GM21576 (cell line): ENCODE results near the gene CEP295NL.
"Not testable (repeated sequence)": the region's sequence is repeated elsewhere in the genome, so short reads cannot be mapped to it uniquely, and the experiment has no call there.

Experiments used
- ATAC-seq: cut with Tn5 transposase; IDR thresholded peaks from one replicate; pipeline ENCODE4 v1.9.1; 2021; ENCODE audit warnings: mild to moderate bottlenecking, moderate library complexity; ENCODE audit not compliant: unreplicated experiment

The CEP295NL gene

DNA sequence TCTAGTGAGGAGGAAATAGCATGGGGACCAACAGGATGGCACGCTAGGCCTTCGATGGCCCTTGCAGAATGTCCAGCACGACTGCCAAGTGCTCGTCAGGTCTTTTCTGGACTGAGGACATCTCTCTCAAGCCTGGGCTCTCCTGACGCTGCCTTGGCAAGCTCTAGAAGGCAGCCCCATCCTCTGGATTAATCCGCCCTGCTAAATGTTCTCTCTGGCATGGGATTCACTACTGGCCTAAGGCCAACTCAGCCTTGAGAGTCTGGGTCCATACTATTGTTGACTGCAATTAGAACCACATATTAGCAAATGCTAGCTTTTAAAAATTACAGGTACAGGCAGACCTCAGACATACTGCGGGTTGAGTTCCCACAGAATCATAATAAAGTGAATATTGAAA lies 2.5 kb upstream of the CEP295NL start:
- no peak for ATAC-seq

DNA sequence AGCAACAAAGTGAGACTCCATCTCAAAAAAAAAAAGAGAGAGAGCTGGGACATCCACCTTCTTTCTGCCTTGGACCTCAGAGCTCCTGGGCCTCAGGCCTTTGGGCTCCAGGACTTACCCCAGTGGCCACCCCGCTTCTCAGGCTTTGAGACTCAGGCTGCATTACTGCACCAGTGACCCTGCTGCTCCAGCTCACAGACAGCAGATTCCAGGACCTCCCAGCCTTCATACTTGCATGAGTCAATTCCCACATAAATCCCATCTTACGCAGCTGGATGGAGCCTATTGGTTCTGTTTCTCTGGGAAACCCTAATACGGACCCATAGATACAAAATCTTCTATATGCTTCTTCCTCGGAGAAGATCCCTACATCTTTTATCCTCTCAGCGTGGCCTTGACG lies 2.1 kb upstream of the CEP295NL start:
- no peak for ATAC-seq

DNA sequence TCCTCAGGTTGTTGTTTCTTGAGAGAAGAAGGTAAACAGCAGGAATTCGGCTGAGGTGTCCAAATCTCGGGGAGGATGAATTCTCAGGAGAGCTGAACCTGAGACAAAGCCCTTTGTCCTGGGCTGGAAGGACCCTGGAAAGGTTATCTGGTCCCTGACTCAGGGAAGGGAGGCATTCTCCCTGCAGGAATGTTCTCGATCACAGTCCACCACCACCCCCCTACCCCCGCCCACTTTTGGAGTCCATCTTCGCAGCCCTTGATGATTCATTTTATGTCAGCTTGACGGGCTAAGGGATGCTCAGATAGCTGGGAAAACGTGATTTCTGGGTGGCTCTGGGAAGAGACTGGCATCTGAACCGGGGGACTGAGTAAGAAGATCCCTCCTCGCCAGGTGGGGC lies 1.4 kb upstream of the CEP295NL start:
- no peak for ATAC-seq

DNA sequence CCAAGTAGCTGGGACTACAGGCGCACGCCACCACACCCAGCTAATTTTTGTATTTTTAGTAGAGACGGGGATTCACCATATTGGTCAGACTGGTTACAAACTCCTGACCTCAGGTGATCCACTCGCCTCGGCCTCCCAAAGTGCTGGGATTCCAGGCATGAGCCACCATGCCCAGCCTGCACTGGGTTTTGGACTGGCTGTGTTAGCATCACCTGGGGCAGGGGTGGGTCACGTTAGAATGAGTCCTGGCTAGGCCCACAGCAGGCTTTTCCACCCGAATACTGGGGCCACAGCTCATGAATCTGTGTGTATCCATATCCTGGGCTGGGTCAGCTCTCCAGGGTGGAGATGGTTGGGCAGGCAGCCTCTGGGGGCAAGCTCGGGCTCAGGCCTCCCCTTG lies 770 bp downstream of the CEP295NL start:
- ATAC-seq: not testable (repeated sequence)

DNA sequence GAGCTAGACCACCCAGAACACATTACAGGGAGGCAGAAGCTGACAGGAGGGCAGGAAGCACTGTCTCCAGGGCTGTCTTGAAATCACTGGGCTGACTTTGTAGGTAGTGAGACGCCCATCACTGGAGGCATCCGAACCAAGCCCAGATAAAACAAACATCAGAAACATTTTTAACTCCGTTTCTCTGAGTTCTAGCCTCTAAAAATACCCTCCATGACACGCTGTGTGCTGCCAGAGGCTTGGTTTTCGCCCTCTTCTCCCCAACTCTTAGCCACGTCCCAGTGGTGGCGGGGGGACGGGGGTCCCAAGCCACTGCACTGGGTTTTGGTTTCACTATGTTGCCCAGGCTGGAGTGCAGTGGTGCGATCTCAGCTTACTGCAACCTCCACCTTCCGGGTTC lies 1.2 kb downstream of the CEP295NL start:
- ATAC-seq: no peak

DNA sequence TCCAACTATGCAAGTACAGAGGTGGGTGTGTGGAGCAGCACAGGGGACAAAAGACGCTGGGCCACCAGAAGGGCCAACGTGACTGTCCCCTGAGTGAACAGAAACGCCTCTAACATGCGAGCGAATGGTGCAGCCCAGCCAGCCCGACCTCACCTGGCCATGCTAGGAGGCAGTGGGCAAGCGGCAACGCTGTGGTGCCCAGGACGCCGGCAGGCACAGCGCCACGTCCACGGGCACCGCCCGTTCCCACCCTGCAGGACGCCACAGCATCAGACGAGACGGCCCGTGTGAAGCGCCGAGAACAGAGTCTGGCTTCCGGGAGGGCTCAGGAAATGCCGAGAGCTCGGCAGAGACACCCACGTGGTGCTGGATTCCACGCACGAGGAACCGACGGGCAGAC lies 2.2 kb downstream of the CEP295NL start:
- ATAC-seq: no peak

DNA sequence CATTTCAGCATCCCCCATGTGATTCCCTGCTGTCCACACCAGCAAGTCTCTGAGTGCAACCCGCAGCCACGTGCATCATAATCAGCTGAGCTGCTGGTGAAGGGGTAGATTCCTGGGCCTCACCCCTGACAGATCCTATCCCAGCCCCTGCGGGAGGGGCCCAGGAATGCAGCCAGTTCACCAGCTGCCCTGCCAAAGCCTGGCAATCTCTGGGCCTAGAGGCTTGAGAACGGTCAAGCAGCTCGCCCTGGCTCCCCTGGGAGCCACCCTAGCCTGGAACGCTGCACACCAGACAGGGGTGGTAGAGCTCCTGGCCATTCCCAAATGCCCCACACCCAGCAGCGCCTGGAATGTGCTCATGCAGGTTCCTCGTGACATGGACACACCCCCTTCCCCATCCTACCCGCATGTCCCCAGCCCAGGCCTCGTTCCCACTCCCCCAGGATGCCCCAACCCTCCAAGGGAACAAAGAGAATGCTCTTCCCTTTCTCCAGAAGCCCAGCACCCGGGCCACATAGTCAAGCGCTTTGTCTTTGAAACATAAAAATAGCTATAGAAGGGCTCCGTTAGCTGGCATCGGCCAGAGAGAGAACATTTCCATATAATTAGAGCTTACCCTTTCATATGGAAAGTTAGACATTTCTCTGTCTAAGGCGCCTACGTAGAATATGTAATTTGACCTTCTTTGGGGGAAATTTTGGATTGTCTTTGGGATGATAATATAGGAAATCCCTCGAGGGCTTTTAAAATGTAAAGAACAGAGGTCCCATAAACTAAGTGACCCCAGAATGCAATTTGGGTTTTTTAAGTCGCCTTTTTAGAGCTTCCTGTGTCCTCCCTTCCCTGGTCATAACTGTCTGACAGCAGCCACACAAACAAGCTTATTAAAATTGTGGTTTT lies 3.4 kb downstream of the CEP295NL start:
- no peak for ATAC-seq

DNA sequence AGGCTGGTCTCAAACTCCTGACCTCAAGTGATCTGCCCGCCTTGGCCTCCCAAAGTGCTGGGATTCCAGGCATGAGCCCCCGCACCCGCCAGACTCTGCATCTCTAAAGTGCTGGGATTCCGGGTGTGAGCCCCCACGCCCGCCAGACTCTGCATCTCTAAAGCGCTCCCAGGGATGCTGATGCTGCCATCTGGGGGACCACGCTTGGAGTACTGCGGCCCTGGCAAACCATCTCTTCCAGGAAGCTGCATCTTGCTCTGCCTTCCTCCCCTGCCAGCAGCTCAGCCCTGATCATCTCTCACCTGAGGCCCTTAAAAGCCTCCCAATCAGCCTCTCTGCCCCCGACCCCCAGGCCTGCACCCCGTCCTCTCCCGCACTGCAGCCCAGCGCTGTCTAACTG lies 4.1 kb downstream of the CEP295NL start:
- ATAC-seq: no peak

DNA sequence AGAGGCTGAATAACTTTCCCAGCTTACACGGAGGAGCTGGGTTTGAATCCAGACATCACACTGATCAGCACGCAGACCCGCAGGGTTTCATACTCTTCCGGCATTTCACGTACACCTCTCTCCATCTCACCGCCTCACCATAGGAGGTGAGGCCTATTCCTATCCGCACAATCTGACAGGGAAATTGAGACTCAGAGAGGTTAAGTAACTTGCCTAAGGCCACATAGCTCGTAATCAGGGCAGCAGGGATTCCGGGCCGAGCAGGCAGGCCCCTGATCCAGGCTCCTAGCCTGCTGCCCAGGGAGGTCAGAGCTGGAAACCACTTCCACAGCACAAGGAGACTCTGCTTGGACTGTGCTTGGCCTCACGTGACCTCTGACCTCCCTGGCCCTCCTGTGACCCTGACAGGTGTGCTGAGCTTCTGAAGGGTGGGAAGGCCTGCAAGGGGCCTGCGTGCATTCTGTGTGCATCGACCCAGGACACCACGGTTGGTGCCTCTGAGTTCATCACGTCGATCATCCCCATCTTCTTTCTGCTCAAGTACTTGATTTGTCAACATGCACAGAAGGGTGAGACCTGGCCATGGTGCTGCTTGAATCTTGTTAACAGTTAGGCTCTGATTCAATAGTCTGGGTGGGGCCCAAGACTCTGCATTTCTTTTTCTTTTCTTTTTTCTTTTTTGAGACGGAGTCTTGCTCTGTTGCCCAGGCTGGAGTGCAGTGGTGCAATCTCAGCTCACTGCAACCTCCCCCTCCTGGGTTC lies 4.7 kb downstream of the CEP295NL start:
- ATAC-seq: no peak

DNA sequence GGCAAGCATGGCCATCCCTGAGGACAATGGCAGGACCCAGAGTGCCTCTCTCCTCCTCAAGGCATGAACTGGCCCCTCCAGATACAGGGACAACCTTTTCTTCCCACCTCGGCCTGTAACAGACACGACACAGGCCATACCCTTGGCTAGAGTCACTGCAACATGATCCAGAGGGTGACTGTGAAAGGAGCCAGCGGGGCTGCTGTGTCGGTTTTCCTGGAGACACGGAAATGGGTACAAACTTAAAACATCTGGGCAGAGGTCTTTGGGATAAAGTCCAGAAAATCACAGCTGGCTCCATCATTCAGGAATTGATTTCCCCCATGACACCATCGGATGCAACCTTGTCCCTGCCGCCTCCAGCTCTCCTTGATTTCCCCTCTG lies 5.3 kb downstream of the CEP295NL start:
- ATAC-seq: no peak

DNA sequence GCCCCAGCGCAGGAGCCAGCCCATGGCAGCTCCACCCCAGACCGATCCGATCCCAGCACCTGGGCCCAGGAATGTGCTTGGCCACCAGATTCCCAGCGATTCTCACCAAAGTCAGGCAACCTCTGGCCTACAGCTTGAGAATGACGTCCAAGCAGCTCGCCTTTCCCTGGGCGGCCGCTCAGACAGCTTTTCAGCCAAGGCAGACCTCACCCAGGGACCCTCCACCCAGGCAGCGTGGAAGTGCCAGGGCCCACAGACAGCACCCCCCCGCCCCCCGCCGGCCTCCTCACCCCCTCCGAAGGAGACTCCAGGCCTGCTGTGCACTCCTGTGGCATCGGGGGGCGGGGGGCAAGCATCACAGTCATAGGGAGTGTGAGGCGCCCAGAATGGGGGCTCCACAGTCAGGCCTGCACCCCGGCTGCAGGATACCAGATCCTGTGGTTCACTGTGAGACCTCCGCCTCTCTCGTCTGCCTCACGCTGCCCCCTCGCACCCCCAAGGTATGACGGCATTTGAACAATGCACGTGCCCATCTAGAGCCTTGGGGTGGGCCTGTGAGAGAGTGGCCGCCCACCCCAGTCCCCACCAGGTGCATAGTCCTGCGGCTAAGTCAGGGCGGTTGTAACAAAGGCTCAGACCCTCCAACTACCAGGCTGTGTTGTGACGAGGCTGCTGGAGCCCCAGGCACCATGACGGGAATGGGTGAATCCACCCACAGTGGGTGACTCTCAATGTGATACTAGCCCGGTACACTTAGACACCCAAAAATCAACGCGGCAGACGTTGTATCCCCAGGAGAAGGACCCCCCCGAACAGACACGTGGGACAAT lies 6.0 kb downstream of the CEP295NL start:
- no peak for ATAC-seq

DNA sequence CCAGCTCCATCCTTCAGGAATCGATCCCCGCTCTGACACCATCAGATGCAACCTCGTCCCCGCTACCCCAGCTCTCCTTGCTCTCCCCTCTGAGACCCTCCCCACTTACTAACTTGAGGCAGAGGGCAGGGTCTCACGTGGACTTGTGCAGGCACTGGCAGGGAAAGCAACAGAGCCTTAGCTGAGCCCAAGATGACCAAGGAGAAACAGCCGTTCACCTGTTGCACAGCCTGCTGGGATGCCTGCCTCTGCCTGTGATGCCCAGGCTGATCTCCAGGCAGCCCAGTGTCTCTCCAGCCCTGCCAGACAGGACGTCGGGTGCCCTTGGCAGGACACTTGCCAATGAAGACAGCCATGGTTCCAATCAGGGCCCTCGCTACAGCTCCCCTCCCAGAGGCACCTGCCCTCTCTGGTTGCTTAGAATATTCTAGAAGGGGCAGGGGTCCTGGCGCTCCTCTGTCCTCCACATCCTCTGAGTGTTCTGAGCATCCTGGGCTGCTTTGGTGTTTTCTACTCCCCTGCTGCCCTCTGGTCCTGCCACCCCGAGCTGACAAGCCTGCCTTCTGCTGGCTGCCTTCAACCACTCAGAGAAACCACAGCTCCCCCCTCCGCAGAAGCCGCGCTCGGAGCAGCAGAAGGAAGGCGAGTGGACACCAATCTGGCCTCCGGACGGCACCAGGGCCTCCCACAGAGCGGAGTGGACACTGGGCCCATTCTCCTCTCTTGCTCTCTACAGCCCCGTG lies 6.7 kb downstream of the CEP295NL start:
- ATAC-seq: no peak

DNA sequence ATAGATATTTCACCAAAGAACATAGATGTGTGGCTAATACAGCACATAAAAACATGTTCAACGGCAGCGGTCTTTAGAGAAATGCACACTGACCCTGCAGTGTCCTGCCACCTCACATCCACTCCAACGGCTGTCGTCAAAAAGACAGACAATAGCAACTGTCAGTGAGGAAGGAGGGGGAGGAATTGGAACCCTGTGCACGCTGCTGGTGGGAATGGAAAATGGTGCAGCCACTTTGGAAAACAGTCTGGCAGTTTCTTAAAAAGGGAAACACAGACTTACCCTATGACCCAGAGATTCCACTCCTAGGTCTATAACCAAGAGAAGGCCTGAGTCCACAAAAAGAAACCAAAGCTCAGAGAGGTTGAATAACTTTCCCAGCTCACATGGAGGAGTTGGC lies 7.7 kb downstream of the CEP295NL start:
- no peak for ATAC-seq

DNA sequence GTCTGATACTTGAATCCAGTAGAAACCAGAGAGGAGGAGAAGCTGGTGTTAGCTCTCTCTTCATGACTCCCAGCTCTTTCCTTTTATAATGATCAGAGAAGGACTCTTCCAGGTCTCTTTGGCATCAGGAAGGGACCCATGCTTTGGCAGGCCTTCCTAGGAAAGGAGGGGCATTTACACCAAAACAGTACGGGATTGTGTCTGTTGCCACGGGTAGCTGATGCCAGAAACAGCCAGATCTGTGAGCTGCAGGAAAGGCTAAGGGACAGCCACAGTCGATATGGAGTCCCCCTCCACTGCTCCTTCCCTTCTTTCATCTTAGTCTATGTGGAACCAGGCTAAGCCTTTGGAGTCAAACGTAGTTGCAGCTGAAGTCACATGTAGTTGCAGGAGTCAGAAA lies 9.3 kb downstream of the CEP295NL start:
- no peak for ATAC-seq

DNA sequence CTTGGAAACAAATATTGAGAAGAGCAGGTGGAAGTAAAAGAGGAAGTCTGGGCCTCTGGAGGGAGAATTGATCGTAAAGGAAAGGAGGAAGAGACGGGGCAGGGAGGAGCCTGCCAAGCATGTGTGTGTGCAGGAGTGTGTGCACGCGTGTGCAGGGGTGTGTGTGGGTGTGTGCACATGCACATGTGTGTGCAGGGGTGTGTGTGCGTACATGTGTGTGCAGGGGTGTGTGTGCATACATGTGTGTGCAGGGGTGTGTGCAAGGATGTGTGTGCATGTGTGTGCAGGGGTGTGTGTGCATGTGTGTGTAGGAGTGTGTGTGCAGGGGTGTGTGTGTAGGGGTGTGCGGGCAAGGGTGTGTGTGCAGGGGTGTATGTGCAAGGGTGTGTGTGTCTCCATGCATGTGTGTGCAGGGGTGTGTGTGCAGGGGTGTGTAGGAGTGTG lies 10.0 kb downstream of the CEP295NL start:
- no peak for ATAC-seq

DNA sequence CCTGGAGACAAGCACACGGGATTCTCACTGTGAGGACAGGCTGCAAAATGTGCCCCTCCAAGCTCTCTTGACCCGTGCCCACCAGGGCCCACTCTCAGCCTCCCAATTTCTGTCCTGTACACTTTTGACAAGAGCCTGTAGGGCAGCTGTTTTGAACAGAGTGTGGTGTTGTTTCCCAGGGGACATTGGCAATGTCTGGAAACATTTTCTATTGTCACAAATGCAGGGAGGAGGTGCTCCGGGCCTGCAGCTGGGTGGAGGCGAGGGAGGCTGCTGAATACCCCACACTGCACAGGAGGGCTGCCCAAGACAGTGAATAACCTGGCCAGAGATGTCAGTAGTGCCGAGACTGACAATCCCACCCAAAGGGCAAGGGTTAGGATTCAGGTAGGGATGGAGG lies 10.5 kb downstream of the CEP295NL start:
- ATAC-seq: no peak

DNA sequence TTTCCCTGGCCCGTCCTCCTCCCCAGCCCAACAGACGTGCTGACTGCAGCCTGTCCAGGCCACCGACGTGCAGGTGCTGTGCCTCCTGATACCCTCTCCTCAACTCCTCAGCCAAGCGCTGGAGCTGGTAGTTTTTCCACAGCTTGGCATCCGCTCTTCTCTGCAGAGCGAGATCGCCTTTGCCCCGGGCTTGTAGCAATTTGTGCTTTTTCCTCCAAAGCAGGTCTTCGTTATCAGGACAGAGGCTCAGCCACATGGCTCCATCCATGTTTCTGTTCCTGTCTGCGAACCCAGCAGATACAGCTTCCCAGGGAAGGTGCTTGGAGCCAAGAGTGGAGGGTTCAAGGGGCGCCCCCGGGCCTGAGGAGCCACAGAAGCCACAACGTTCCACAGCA lies 10.9 kb downstream of the CEP295NL start:
- ATAC-seq: no peak

DNA sequence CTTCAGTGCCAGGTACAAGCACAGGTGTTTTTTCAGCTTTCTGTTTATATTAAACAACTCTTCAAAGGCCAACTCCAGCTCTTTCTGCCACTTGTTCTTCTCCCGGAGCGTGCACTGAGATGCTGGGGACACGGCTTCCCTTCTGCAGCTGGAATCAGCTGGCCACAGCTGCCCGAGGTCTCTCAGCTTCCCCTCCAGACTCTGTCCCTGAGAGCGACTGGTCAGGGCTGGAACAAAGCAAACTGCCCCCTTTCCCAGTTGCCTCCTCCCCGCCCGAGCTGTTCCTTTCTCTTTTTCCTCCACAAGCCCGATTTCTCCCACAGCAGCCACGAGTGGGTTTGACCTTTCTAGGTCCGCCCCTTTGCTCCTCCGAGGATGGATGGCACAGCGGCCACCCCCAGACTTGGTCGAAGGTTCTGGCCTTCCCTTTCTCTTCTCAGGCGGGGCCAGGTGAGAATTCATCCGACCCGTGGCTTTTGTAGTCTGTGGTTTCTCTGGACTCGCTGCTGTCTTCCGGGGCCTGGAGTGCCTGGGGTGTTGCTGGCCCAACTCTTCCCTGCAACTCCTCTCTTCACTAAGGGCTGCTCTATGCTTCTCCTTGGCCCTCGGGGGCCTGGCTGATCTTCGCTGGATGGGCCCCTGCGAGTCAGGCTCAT lies 11.5 kb downstream of the CEP295NL start:
- ATAC-seq: no peak

DNA sequence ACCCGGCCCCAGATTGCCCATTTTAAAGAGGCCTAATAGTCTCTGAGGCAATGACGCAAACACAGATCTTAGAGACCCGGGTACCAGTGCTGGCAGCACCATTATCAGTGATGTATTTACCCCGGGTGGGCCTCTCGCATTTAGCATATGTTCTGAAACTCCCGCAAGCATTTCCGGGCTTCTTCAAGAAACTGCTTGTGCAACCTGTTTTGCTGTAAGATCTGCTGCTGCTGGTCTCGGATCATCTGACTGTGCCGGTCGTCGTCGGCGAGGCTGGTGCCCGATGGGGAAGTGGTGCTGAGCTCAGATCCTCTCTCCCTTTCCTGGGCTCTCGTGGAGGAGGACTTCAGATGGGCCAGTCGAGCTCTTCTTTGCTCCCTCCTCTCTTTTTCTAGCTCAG lies 12.5 kb downstream of the CEP295NL start:
- no peak for ATAC-seq

DNA sequence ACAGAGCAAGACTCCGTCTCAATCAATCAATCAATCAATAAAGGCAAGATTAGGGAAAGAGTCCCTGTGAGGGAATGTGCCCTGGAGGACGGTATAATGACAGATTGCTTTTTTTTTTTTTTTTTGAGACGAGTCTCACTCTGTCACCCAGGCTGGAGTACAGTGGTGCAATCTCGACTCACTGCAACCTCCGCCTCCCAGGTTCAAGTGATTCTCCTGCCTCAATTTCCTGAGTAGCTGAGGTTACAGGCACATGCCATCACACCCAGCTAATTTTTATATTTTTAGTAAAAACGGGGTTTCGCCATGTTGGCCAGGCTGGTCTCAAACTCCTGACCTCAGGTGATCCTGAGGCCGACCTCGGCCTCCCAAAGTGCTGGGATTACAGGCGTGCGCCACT lies 12.9 kb downstream of the CEP295NL start:
- ATAC-seq: not testable (repeated sequence)
